Liver (tissue), 3 donors: Measurements from ENCODE around the gene SRC.

ENCODE experiments used
- CTCF ChIP-seq: fragments of 150-350 bp; IDR thresholded peaks from 2 replicates; pipeline ENCODE4 v1.5.1; 2017; ENCODE audit warnings: improper control_type of control experiment, low read depth, low read length; ENCODE audit not compliant: missing input control
- EGR1 ChIP-seq, 2 donors: IDR thresholded peaks; 2 replicates each; pipeline ENCODE4 v1.6.1; 2016 to 2018; ENCODE audit warnings: antibody characterized with exemption in 2 of 2, low read depth in 2 of 2
- GABPA ChIP-seq, 2 donors: IDR thresholded peaks in 1 of 2; conservative IDR thresholded peaks in 1 of 2; 2 replicates each; pipeline ENCODE4 v1.6.1; 2016; ENCODE audit warnings: antibody characterized with exemption in 2 of 2, mild to moderate bottlenecking in 1 of 2, moderate library complexity in 1 of 2
- JUND ChIP-seq, 2 donors: IDR thresholded peaks; 2 replicates each; pipeline ENCODE4 v1.6.1; 2016; ENCODE audit warnings: antibody characterized with exemption in 2 of 2
- RAD21 ChIP-seq, 2 donors: IDR thresholded peaks; 2 replicates each; pipeline ENCODE4 v1.6.1; 2016; ENCODE audit warnings: antibody characterized with exemption in 2 of 2, mild to moderate bottlenecking in 2 of 2
- RXRA ChIP-seq, 2 donors: IDR thresholded peaks; 2 replicates each; pipeline ENCODE4 v1.6.1; 2017 to 2018; ENCODE audit warnings: antibody characterized with exemption in 2 of 2, mild to moderate bottlenecking in 1 of 2
- SP1 ChIP-seq: IDR thresholded peaks from 2 replicates; pipeline ENCODE4 v1.6.1; 2018; ENCODE audit warnings: antibody characterized with exemption, mild to moderate bottlenecking
- TAF1 ChIP-seq: conservative IDR thresholded peaks from 2 replicates; pipeline ENCODE4 v1.6.1; 2016; ENCODE audit warnings: antibody characterized with exemption, mild to moderate bottlenecking
- YY1 ChIP-seq: IDR thresholded peaks from 2 replicates; pipeline ENCODE4 v1.6.1; 2016; ENCODE audit warnings: antibody characterized with exemption, mild to moderate bottlenecking
- TF ChIP-seq, protein P1 (sequence below): IDR thresholded peaks from 2 replicates; pipeline ENCODE4 v1.6.1; 2016; ENCODE audit warnings: antibody characterized with exemption, mild to moderate bottlenecking
- TF ChIP-seq, protein P2 (sequence below): IDR thresholded peaks from 2 replicates; pipeline ENCODE4 v1.6.1; 2016; ENCODE audit warnings: antibody characterized with exemption
- donor health status: healthy.
- donor health status: healthy.

DNA sequence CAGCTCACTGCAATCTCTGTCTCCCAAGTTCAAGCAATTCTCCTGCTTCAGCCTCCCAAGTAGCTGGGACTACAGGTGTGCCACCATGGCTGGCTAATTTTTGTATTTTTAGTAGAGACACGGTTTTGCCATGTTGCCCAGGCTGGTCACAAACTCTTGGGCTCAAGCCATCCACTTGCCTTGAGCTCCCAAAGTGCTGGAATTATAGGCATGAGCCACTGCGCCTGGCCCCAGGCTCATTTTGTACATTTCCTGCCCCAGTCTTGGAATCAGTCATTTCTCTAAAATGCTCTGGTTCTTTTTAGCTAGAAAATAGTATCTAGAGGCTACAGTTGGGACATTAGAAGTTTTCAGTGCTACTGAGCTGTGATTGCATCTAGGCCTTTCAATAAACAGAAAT lies 43.0 kb upstream of the SRC start:
- TF ChIP-seq CTCF (no peak), GABPA (IDR thresholded peaks at IDR 0.05 in 1 of 2, conservative IDR thresholded peaks at IDR 0.05 in 1 of 2) (no peak), EGR1 (IDR thresholded peaks at IDR 0.05; ENCODE audit: low read depth in 2 of 2) (no peak), RXRA (IDR thresholded peaks at IDR 0.05) (no peak), SP1 (no peak), YY1 (no peak), JUND (IDR thresholded peaks at IDR 0.05) (no peak), RAD21 (IDR thresholded peaks at IDR 0.05) (no peak), TAF1 (no peak)
- TF ChIP-seq, protein P1, sequence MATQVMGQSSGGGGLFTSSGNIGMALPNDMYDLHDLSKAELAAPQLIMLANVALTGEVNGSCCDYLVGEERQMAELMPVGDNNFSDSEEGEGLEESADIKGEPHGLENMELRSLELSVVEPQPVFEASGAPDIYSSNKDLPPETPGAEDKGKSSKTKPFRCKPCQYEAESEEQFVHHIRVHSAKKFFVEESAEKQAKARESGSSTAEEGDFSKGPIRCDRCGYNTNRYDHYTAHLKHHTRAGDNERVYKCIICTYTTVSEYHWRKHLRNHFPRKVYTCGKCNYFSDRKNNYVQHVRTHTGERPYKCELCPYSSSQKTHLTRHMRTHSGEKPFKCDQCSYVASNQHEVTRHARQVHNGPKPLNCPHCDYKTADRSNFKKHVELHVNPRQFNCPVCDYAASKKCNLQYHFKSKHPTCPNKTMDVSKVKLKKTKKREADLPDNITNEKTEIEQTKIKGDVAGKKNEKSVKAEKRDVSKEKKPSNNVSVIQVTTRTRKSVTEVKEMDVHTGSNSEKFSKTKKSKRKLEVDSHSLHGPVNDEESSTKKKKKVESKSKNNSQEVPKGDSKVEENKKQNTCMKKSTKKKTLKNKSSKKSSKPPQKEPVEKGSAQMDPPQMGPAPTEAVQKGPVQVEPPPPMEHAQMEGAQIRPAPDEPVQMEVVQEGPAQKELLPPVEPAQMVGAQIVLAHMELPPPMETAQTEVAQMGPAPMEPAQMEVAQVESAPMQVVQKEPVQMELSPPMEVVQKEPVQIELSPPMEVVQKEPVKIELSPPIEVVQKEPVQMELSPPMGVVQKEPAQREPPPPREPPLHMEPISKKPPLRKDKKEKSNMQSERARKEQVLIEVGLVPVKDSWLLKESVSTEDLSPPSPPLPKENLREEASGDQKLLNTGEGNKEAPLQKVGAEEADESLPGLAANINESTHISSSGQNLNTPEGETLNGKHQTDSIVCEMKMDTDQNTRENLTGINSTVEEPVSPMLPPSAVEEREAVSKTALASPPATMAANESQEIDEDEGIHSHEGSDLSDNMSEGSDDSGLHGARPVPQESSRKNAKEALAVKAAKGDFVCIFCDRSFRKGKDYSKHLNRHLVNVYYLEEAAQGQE: no peak
- TF ChIP-seq, protein P2, sequence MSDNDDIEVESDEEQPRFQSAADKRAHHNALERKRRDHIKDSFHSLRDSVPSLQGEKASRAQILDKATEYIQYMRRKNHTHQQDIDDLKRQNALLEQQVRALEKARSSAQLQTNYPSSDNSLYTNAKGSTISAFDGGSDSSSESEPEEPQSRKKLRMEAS: no peak
